Measurements from ENCODE around the gene ASB6. TPM values are rescaled to one million over a fixed set of nuclear protein-coding genes. Genes with fewer than 3 reads are reported as not detected.

ASB6 gene
- total and polyA plus RNA-seq, 2 of the 13 experiments (the other 11 are each of a cell fraction or from before 2014, with no cell fraction given), result 8.2 to 8.4 TPM

GRCh38 chr9:129626625-129627284 is 15.2 kb downstream of the ASB6 start (continued):
- no peak for TF ChIP-seq DDIT3 (CRISPR knock-in tag; IDR thresholded peaks at IDR 0.05)
- peak; percentile 66 for TF ChIP-seq DMAP1 (CRISPR knock-in tag; IDR thresholded peaks at IDR 0.05)
- peak; percentile 62; the same call in 1 of the 2 replicates for TF ChIP-seq SIN3A (IDR thresholded peaks at IDR 0.05; ENCODE audit: borderline replicate concordance, low read depth, low read length)
- TF ChIP-seq AKAP8 (CRISPR knock-in tag; IDR thresholded peaks at IDR 0.05), result no peak; the same call in 1 of the 2 replicates
- TF ChIP-seq KDM3A (CRISPR knock-in tag; IDR thresholded peaks at IDR 0.05; ENCODE audit: low read depth), result no peak; the same call in 1 of the 2 replicates
- TF ChIP-seq HNRNPL (IDR thresholded peaks at IDR 0.05; ENCODE audit: low read depth, low read length), result no peak
- no peak for TF ChIP-seq ZNF775 (CRISPR knock-in tag; IDR thresholded peaks at IDR 0.05; ENCODE audit: borderline replicate concordance)
- no peak for TF ChIP-seq GFI1 (CRISPR knock-in tag; IDR thresholded peaks at IDR 0.05; ENCODE audit: borderline replicate concordance)
- TF ChIP-seq DRAP1 (CRISPR knock-in tag; IDR thresholded peaks at IDR 0.05), result peak; percentile 44; the same call in 1 of the 2 replicates
- no peak for TF ChIP-seq ZNF660 (CRISPR knock-in tag; IDR thresholded peaks at IDR 0.05; ENCODE audit: borderline replicate concordance, low read depth)
- no peak for TF ChIP-seq CSRNP2 (CRISPR knock-in tag; conservative IDR thresholded peaks at IDR 0.05; ENCODE audit: low read depth)
- TF ChIP-seq ZFAT (CRISPR knock-in tag; conservative IDR thresholded peaks at IDR 0.05), result no peak
- 0 out of 2 replicates have a peak, but pooled peaks have one; percentile 2 for TF ChIP-seq PHF20 (CRISPR knock-in tag; IDR thresholded peaks at IDR 0.05)
- TF ChIP-seq THAP9 (CRISPR knock-in tag; IDR thresholded peaks at IDR 0.05; ENCODE audit: borderline replicate concordance), result no peak; the same call in 1 of the 2 replicates
- 0 out of 2 replicates have a peak, but pooled peaks have one; percentile 23 for TF ChIP-seq ZNF800 (CRISPR knock-in tag; IDR thresholded peaks at IDR 0.05)
- no peak; the same call in 1 of the 2 replicates for TF ChIP-seq FOXP4 (CRISPR knock-in tag; IDR thresholded peaks at IDR 0.05)
- peak; percentile 45 for TF ChIP-seq SAP130 (CRISPR knock-in tag; IDR thresholded peaks at IDR 0.05; ENCODE audit: low read depth)
- TF ChIP-seq MAZ (IDR thresholded peaks at IDR 0.05; ENCODE audit: borderline replicate concordance, low read depth, low read length), result no peak
- TF ChIP-seq MAZ (CRISPR knock-in tag; IDR thresholded peaks at IDR 0.05; ENCODE audit: low read depth), result no peak
